Posterior cingulate gyrus (tissue), 11 donors: ENCODE measurements around the gene SPPL2C.

Experiments
- DNase-seq, 10 donors: peaks; one replicate each; pipeline versions ENCODE4 v3.0.0 to v3.0.0-alpha.2; 2020 to 2021; ENCODE audit warnings: mixed read lengths in 3 of 10
- intact Hi-C: fragments of 100-400 bp; cut with DNase I; formaldehyde crosslinking; loops from one replicate; pipeline ENCODE4 v1.15.1; 2023

The SPPL2C gene

DNA sequence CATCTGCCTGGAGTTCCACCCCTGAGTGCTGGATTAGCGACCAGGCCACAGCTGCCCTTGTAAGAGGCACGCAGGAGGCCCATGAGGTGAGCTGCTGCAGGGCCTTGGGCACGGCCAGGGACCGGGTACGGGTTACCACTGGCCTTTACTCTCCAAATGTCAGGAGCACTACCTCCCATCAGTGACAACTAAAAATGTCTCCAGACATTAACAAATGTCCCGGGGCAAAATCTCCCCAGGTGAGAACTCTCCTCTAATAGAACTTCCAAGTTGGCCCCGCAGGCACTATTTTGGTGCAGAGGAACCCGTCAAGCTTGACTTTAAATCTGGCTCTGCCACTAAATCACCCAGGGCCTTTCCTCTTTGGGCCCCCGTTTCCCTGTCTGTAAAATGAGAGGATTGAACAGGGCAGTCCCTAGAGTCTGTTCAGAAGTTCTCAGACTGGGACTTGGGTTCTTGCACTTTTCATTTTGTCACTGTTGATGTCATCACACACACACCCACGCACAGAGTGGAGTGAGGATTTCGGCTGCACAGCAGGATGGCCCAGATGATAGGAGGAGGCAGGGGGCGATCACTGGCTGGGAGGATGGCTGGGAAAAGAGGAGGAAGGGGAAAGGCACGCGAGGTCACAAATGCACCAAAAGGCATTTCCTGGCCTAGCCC, 25.1 kb downstream of the SPPL2C start:
- intact Hi-C loops, result no loop called here
- peak in 1 of 10 donors; percentile 69 for DNase-seq

DNA sequence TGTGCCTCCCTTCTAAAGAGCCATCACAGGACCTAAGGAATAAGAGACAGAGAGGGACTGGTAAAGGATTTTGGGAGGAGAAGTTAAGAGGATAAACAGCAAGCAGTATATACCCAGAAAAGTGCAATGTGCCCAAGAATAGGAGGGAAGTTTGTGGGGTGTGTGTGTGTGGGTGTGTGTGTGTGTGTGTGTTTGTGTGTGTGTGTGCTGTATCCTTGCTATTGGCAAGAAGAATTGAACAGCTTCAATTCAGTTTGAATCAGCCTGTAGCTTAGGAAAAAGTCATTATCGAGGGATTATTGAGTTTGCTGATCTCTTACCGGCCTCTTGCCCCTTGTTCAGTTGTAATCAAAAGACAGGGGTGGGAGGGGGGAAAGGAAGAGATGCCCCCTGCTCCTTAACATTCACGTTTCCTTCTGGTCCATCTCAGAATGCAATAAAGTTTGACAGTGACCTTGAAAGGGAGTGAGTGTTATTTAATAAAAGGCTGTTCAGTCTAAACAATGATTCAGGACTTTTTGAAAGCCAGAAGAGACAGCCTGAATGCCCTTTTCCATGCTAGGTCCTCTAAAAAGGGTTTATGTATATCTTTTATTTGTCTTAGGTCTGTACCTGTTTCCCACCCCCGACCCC, 25.8 kb downstream of the SPPL2C start:
- DNase-seq, result no peak
- intact Hi-C loops, result no loop called here

DNA sequence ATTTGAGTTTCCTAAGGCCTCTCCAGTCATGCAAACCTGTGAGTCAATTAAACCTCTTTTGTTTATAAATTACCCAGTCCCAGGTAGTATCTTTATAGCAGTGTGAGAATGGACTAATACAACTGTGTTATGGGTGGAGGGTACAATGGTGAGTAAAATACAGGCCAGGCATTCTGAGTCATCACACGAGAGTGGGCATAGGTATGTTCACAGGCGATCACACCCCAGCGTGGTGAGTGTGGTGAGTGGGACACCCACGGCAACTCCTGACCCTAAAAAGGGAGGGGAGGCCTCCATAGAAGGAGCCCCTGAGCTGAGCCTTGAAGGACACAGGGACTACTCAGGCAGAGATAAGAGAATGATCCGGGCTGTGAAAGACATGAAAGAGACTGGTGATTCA, 27.0 kb downstream of the SPPL2C start:
- intact Hi-C loops, result no loop called here
- DNase-seq, result peak in 1 of 10 donors; percentile 21

DNA sequence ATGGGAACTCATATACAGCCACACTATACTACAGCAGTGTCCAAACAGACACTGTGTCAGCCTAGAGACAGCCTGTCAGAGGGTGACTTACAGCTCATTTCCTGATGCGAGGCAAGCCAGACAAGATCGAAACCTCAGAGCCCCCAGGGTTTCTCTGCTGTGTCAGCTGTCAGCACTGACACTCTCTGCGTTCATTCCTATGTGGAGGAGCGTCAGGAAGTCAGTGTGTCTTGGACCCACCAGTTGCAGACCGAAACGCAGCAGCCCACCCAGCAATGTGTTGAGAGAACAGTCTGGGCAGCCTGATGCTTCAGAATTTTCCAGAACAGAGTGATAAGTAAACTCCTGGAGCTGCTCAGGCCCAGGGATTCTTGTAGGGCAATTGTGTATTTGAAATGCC, 29.0 kb downstream of the SPPL2C start:
- DNase-seq, result peak in 1 of 10 donors; percentile 40
- intact Hi-C loops, result no loop called here

DNA sequence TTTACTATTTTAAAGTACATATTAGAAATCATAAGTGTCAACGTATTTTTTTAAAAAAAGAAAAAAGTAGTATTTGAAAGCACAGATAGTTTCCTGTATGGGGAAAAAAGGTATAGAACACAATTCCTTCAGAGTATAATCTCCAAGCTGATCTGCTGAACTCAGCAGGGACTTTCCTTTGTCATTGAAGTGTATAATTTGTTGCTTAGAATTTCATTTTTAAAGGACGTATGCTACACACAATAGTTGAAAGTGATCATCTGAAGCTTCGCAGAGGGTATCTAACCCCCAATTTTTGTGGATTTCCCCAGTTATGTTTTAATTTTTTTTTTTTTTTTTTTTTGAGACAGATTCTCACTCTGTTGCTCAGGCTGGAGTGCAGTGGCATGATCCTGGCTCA, 29.5 kb downstream of the SPPL2C start:
- no peak for DNase-seq
- intact Hi-C loops, result no loop called here

DNA sequence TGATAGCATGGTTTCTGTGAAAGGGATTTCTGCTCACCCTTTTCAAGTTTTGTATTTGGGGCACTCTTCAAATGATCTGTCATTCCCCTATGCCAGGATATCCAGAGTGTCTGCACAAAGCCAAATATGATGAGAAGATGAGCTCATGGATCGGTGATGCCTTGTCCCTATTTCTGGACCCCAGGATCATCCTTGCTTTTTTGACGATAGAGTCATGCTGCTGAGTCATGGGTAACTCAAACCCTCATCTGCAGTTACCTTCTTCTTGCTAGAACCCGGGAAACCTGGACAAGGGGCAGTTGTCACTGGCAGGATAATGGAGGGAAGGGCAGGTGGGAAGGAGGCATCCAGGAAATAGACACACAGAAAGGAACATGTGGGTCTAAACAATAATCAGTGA, 31.9 kb downstream of the SPPL2C start:
- DNase-seq, result peak in 1 of 10 donors; percentile 14
- intact Hi-C loops, result no loop called here

DNA sequence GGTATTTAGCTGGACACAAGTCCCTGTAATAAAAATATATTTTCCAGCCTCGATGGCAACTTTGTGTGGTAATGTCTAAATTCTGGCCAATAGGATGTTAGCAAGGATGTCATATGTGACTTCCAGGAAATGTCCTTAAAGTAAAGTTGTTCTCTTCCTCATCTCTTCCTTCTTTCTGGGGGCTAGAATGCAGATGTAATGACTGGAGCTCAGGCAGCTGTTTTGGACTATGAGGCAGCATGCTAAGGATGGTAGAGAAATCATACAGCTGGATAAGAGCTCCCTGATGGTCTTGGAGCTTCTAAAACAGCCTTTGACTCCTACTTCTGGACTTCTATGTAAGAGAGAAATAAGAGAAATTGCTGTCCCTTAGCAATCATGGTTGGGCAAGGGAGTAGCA, 32.8 kb downstream of the SPPL2C start:
- intact Hi-C loops, result no loop called here

DNA sequence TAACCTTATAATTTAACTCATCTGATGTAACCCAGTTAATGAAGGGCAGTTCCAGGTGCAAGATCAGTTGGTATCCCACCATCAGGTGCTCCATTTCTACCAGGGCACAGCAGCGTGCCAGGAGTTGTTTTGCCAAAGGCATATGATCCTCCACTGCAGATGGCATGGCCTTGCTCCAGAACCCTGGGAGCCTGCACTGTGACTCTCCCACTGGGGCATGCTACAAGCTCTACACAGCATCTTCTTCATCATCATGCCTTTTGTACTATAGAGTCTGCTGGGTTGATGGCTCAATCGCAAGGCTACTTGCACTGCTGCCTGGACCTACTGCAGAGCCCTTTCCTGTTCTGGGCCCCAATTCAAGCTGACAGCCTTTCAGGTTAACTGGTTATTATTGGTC, 38.4 kb downstream of the SPPL2C start:
- peak in 1 of 10 donors; percentile 55 for DNase-seq
- intact Hi-C loops, result no loop called here

More for the DNA sequence above, 32.8 kb downstream of the SPPL2C start:
- DNase-seq, result no peak

DNA sequence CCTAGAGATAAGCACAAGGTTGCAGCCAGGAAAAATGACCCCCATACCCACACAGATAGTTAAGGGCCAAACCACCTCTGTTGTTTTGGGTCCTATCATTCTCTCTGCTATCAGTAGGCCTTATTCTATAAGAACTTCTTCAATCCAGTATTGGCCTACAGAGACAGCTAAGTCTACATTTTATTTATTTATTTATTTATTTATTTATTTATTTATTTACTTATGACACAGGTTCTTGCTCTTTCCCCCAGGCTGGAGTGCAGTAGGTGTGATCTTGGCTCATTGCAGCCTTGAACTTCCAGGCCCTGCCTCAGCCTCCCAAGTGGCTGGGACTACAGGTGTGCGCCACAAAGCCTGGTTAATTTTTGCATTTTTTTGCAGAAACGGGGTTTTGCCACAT, 42.2 kb downstream of the SPPL2C start:
- intact Hi-C loops, result no loop called here
- no peak for DNase-seq

DNA sequence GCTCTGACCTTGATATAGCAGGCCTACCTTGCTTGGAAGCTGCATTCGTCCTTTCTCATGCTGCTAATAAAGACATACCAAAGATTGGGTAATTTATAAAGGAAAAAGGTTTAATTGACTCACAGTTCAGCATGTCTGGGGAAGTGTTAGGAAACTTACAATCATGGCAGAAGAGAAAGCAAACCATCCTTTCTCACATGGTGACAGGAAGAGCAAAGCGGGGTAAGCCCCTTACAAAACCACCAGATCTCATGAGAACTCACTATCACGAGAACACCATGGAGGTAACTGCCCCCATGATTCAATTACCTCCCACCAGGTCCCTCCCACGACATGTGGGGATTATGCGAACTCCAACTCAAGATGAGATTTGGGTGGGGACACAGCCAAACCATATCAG, 43.7 kb downstream of the SPPL2C start:
- intact Hi-C loops, result no loop called here

DNA sequence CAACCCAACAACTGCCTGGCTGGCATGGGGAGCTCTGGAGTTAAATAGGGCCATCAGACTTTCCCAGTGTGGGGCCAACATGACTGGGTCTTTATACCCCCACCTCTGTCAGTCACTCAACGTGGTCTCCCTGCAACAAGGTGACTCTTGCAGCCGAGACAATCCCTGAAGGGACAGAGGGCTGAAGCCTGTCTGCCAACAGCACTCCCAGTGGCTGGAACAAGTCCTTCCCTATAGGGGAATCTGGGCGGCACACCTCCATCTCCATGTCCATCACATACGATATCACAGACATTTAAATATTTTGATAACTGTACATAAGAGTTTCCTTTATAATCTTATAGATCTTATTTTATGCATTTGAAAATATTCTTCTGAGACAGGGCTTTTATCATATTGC, 44.9 kb downstream of the SPPL2C start:
- intact Hi-C loops, result no loop called here
- DNase-seq, result no peak

More for the DNA sequence above, 43.7 kb downstream of the SPPL2C start:
- DNase-seq, result no peak

DNA sequence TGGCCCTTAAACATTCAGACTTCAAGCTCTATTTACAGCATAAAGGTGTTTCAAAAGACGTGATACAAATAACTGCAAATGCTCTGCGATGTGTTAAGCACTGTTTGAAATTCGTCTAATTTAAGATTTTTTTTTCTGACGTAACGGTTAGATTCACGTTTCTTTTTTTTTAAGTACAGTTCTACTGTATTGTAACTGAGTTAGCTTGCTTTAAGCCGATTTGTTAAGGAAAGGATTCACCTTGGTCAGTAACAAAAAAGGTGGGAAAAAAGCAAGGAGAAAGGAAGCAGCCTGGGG, 49.0 kb downstream of the SPPL2C start:
- intact Hi-C loops, result loop anchor here (2.0 to 10.0 kb wide), 3 partner anchors 41 to 301 kb away; partner anchors contain the start of gene KANSL1
- DNase-seq, result no peak

DNA sequence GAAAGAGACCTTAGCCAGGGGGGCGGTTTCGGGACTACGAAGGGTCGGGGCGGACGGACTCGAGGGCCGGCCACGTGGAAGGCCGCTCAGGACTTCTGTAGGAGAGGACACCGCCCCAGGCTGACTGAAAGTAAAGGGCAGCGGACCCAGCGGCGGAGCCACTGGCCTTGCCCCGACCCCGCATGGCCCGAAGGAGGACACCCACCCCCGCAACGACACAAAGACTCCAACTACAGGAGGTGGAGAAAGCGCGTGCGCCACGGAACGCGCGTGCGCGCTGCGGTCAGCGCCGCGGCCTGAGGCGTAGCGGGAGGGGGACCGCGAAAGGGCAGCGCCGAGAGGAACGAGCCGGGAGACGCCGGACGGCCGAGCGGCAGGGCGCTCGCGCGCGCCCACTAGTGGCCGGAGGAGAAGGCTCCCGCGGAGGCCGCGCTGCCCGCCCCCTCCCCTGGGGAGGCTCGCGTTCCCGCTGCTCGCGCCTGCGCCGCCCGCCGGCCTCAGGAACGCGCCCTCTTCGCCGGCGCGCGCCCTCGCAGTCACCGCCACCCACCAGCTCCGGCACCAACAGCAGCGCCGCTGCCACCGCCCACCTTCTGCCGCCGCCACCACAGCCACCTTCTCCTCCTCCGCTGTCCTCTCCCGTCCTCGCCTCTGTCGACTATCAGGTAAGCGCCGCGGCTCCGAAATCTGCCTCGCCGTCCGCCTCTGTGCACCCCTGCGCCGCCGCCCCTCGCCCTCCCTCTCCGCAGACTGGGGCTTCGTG, 49.5 kb downstream of the SPPL2C start, which contains the start of gene MAPT:
MAPT (plus strand) TSS at position 533 of the 763 bp plus-strand sequence. CDS start 67,784 bp downstream, outside the sequence.
- intact Hi-C loops, result loop anchor here (2.0 to 10.0 kb wide), 3 partner anchors 42 to 301 kb away; partner anchors contain the start of gene KANSL1
- peak; percentile 89 to 99 (median 94) for DNase-seq

DNA sequence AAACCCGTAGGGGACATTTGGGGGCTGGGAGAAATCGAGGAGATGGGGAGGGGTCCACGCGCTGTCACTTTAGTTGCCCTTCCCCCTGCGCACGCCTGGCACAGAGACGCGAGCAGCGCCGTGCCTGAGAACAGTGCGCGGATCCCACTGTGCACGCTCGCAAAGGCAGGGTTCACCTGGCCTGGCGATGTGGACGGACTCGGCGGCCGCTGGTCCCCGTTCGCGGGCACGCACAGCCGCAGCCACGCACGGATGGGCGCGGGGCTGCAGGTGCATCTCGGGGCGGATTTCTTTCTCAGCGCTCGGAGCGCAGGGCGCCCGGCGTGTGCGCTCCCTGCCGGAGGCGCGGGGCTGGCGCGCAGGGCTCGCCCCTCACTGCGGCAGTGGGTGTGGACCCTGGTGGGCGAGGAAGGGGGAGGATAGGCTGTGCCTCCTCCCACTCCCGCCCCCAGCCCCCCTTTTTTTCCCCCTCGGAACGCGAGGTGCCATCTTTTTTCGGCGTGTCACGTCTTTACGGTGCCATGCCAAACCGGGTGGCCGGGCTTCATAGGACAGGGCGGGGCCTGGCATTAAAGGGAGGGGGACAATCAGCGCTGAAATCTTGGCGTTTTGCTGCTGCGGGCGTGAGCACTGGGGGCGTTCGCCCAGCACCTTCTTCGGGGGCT, 50.8 kb downstream of the SPPL2C start:
- peak; percentile 29 to 93 (median 56) for DNase-seq
- intact Hi-C loops, result loop anchor here (2.0 to 10.0 kb wide), 2 partner anchors 51 to 299 kb away; partner anchors contain the start of gene KANSL1

DNA sequence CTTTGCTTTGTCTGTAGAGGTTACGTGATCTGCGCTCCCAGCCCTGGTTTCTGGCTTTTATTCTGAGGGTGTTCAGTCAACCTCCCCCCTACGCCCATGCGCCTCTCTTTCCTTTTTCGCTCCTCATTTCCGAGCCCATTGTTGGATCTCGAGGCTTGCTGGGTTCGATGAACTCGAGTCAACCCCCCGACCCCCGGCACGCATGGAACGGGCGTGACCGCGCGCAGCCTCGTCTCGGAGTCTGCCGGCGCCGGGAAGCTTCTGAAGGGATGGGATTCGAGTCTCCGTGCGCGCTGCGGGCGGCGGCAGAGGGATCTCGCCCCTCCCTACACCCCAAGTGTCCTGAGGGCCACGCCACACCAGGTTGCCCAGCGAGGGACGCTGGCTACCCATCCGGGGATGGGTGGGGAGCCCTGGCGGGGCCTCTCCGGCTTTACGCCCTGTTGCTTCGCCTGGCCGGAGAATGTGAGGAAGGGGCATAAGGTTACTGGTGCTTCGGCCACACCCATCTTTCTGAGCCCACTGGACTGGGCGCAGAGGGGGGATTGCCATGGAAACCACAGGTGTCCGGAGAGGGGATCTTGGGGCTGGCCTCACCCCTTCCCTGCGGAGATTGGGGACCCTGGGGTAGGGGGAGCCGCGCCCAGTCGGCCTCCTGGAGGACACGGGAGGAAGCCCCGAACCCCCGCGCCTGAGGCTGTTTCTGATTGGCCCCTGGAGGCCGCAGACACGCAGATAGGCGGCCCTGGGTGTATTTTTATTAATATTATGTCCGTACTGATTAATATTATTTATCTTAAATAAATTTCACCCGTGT, 51.5 kb downstream of the SPPL2C start:
- intact Hi-C loops, result loop anchor here (2.0 to 10.0 kb wide), 3 partner anchors 45 to 299 kb away; partner anchors contain the start of gene KANSL1
- peak in 8 of 10 donors; percentile 39 to 89 (median 54) for DNase-seq
